Memory B cell (primary cell): ENCODE data around the gene RNF213.
"Not testable (repeated sequence)": the region's sequence is repeated elsewhere in the genome, so short reads cannot be mapped to it uniquely, and the experiment has no call there.

Experiments
- ATAC-seq: fragments of 150-1000 bp; cut with Tn5 transposase; 2 replicates; pipeline ENCODE4 v1.10.0; 2021; ENCODE audit warnings: low read depth, mild to moderate bottlenecking, moderate library complexity
- DNase-seq, 2 donors: peaks; one replicate each; pipeline ENCODE4 v3.0.0; 2022; ENCODE audit warnings: low spot score in 2 of 2
- H3K27ac Mint-ChIP-seq: one replicate; pipeline ENCODE4 v1.8.0; 2022; ENCODE audit warnings: mild to moderate bottlenecking, moderate library complexity, mixed read lengths
- H3K27me3 Mint-ChIP-seq: one replicate; pipeline ENCODE4 v1.8.0; 2022; ENCODE audit warnings: mixed read lengths
- H3K36me3 Mint-ChIP-seq: one replicate; pipeline ENCODE4 v1.8.0; 2022; ENCODE audit warnings: mild to moderate bottlenecking, mixed read lengths
- H3K4me1 Mint-ChIP-seq: one replicate; pipeline ENCODE4 v1.8.0; 2022; ENCODE audit warnings: mixed read lengths
- H3K4me3 Mint-ChIP-seq: one replicate; pipeline ENCODE4 v1.8.0; 2022; ENCODE audit warnings: mild to moderate bottlenecking, moderate library complexity, mixed read lengths
- H3K9me3 Mint-ChIP-seq: one replicate; pipeline ENCODE4 v1.8.0; 2022; ENCODE audit warnings: mixed read lengths

RNF213 gene

DNA sequence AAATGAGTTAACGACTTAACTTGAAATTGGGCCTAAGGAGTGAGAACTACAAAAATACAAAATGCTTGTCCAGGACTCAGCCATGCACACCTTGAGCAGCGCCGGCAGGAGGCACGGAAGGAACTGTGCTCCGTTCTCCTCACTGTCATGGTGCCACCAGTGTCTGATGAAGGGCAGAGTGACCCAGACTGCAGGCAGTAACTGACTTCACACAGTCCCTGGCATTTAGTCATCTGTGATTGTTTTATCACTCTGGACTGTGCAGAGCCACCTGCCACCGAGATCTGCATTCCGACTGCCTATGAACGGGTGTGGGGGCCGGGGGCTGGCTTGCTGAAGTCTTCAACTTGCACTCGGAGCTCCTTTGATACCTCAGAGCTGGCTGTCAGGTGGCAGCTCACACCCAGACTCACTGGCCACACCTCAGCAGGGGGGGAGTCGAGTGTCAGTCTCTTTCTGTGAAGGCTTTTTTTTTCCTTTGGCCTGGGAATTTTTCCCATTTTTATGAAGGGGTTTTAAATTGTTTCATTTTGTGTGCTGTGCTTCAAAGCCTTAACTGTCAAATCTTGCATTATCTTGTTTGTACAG lies 134.1 kb downstream of the RNF213 start:
- H3K4me3 Mint-ChIP-seq: no peak overlapping the region
- H3K36me3 Mint-ChIP-seq: peaks cover 19% of the 10 kb centered on the region
- DNase-seq (no peak), ATAC-seq (no peak)
- H3K27me3 Mint-ChIP-seq: no peaks in the 10 kb centered on the region
- peaks cover 2% of the 10 kb centered on the region for H3K4me1 Mint-ChIP-seq
- no peak overlapping the region for H3K27ac Mint-ChIP-seq
- H3K9me3 Mint-ChIP-seq: no peaks in the 10 kb centered on the region

DNA sequence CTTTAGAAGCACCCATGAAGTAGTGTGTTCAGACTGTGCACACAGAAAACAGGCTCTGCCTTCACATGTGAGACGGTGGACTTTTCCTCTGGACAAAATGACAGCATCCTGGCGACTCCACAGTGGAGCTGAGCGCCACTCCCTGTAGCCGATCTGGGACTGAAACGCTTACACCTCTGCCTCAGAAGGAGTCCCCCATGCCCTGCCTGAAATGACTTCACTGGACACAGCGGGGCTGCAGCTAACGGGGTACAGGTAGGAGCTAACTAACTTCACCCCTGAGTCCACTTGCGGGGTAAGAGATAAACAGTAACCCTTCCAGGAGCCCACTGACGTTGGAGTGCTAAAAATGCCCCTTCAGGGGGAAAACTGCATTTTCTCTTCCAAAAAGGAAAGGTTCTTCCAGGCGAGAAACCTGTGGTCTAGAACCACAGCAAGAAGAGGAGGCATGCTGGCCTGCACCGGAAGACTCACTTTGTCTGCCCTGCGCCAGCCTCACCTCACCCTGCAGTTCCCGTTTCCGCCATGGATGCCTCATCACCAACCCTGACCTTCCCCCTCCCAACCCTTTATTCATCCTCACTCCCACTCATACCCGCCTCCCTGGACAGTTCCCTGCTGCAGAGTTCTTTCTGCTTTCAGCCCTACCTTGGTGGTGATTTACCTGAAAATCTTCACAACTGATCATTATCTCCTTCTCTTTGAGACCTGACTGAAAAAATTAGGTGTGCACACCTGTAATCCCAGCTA lies 134.9 kb downstream of the RNF213 start:
- Mint-ChIP-seq H3K4me3 (no peak overlapping the region), H3K36me3 (peaks cover 14% of the 10 kb centered on the region), H3K9me3 (no peaks in the 10 kb centered on the region), H3K27ac (no peak overlapping the region), H3K27me3 (no peaks in the 10 kb centered on the region), H3K4me1 (peaks cover 4% of the 10 kb centered on the region)
- DNase-seq (no peak), ATAC-seq (no peak)

DNA sequence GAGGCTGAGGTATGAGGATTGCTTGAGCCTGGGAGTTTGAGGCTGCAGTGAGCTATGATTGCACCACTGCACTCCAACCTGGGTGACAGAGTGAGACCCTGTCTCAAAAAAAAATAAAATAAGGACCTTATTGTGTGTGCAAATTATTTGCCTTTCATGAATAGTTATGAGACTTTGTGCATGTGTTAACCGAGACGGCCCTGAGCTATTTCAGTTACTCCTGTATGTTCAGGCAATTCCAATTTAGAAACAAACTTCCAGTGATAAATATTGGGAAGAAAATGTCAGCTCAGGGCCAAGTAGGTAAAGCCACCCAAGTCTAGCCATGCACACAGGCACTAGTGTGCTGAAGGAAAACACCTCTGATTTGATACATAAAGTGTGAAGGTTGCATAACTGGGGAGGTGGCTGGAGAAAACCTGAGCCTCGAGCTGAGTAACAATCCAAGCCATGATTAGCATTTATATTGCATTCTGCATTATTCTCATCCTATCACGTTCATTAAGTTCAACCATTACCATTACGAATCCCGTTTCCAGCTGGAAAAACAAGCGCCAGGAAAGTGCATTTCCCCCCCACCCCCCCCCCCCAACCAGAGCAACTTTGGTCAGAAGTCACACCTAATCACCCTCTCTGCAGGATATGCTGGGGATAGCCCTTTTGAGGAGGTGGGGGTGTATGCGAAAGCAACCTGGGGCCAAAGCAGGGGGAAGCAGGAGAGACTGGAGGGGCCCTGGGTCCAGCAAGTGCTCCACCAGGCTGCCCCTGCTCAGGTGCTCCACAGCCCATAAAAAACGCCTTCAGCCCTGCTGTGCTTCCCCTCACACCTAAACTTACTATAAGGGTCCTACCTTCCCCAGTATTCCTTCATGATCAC lies 135.7 kb downstream of the RNF213 start:
- Mint-ChIP-seq H3K4me3 (no peak overlapping the region), H3K4me1 (peaks cover 4% of the 10 kb centered on the region), H3K9me3 (no peaks in the 10 kb centered on the region), H3K27me3 (no peaks in the 10 kb centered on the region), H3K36me3 (peaks cover 11% of the 10 kb centered on the region), H3K27ac (peak overlapping the region; percentile 48)
- DNase-seq (no peak), ATAC-seq (no peak)

DNA sequence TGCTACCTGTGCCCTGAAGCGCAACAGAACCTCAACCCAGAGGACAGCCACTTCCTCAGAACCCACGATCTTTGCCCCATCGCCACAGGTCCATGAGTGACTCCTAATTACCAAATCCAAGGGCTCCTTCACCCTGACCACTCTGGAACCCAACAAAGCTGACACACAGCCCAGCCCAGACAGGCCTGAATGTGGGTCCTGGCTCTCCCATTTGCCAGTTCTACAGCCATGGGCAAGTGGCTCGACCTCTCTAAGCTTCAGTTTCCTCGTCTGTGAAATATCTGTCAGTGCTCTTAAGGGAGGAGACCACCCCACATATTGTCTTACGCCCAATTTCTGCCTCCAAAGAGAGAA lies 136.4 kb downstream of the RNF213 start:
- DNase-seq (no peak), ATAC-seq (no peak)
- Mint-ChIP-seq H3K4me1 (peaks cover 4% of the 10 kb centered on the region), H3K27me3 (no peaks in the 10 kb centered on the region), H3K4me3 (no peak overlapping the region), H3K36me3 (peaks cover 8% of the 10 kb centered on the region), H3K9me3 (no peaks in the 10 kb centered on the region), H3K27ac (peak overlapping the region; percentile 48)

- H3K36me3 Mint-ChIP-seq: peaks cover 5% of the 10 kb centered on the region
- H3K27me3 Mint-ChIP-seq: no peaks in the 10 kb centered on the region
- peaks cover 4% of the 10 kb centered on the region for H3K4me1 Mint-ChIP-seq
- DNase-seq (no peak), ATAC-seq (no peak)
- no peak overlapping the region for H3K27ac Mint-ChIP-seq
- no peak overlapping the region for H3K4me3 Mint-ChIP-seq
- no peaks in the 10 kb centered on the region for H3K9me3 Mint-ChIP-seq
These were observed 137.0 kb downstream of the RNF213 start for GRCh38 chr17:80397686-80398085.

DNA sequence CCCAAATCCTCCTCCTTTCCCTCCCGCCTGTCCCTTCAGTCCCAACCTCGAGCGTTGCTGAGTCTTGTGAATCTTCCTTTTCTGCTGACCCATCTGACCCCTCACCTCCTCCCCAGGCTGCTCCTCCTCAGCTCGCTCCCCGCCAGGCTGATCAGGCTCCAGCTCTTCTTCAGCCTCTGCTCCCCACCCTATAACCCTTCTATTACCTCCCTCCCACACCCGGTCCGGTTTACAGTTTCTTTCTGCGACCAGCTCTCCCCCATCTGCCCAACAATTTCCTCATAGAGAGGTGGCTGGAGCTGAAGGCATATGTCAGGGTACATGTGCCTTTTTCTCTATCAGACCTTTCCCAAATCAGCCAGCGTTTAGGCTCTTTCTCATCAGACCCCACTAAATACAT lies 140.4 kb downstream of the RNF213 start:
- H3K9me3 Mint-ChIP-seq, H3K27ac Mint-ChIP-seq, H3K4me3 Mint-ChIP-seq, H3K27me3 Mint-ChIP-seq, DNase-seq, ATAC-seq, H3K36me3 Mint-ChIP-seq, H3K4me1 Mint-ChIP-seq: not testable (repeated sequence)

DNA sequence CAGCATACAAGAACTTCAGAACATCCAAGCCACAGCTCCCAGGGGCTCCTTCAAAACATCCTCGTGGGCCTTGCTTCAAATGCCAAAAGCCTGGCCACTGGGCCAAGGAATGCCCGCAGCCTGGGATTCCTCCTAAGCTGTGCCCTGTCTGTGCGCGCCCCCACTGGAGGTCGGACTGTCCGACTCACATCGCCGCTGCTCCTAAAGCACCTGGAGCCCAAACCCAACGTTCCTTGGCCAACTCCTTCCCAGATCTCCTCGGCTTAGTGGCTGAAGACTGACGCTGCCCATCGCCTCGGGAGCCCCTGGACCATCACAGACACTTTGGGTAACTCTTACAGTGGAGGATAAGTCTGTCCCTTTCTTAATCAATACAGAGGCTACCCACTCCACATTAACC lies 141.4 kb downstream of the RNF213 start:
- H3K36me3 Mint-ChIP-seq, H3K27ac Mint-ChIP-seq, H3K4me1 Mint-ChIP-seq, H3K4me3 Mint-ChIP-seq, DNase-seq, H3K9me3 Mint-ChIP-seq, H3K27me3 Mint-ChIP-seq, ATAC-seq: not testable (repeated sequence)

- H3K4me3 Mint-ChIP-seq: no peak overlapping the region
- ATAC-seq: no peak
- no peaks in the 10 kb centered on the region for H3K27me3 Mint-ChIP-seq
- peaks cover 4% of the 10 kb centered on the region for H3K4me1 Mint-ChIP-seq
- no peak overlapping the region for H3K27ac Mint-ChIP-seq
- DNase-seq: no peak
- no peaks in the 10 kb centered on the region for H3K36me3 Mint-ChIP-seq
- H3K9me3 Mint-ChIP-seq: no peaks in the 10 kb centered on the region
These were observed 142.3 kb downstream of the RNF213 start for GRCh38 chr17:80402959-80403358.

- Mint-ChIP-seq H3K27ac (no peak overlapping the region), H3K9me3 (no peaks in the 10 kb centered on the region), H3K4me1 (no peaks in the 10 kb centered on the region), H3K4me3 (no peak overlapping the region), H3K36me3 (no peaks in the 10 kb centered on the region), H3K27me3 (peaks cover 3% of the 10 kb centered on the region)
- no peak for DNase-seq
- ATAC-seq: no peak
These were observed 145.5 kb downstream of the RNF213 start for GRCh38 chr17:80406146-80406545.

- not testable (repeated sequence) for H3K27me3 Mint-ChIP-seq, H3K36me3 Mint-ChIP-seq, H3K4me3 Mint-ChIP-seq, H3K4me1 Mint-ChIP-seq, ATAC-seq, H3K27ac Mint-ChIP-seq, DNase-seq, H3K9me3 Mint-ChIP-seq
These were observed 147.3 kb downstream of the RNF213 start for GRCh38 chr17:80407917-80408316.

GRCh38 chr17:80408872-80409271 lies 148.2 kb downstream of the RNF213 start:
- Mint-ChIP-seq H3K4me1 (no peaks in the 10 kb centered on the region), H3K36me3 (no peaks in the 10 kb centered on the region), H3K4me3 (no peak overlapping the region), H3K27me3 (peaks cover 3% of the 10 kb centered on the region), H3K9me3 (no peaks in the 10 kb centered on the region), H3K27ac (no peak overlapping the region)
- DNase-seq (no peak), ATAC-seq (no peak)

GRCh38 chr17:80409626-80410025 lies 149.0 kb downstream of the RNF213 start:
- H3K27ac Mint-ChIP-seq: no peak overlapping the region
- peaks cover 5% of the 10 kb centered on the region for H3K27me3 Mint-ChIP-seq
- H3K36me3 Mint-ChIP-seq: no peaks in the 10 kb centered on the region
- H3K4me1 Mint-ChIP-seq: peaks cover 6% of the 10 kb centered on the region
- no peak for DNase-seq
- no peaks in the 10 kb centered on the region for H3K9me3 Mint-ChIP-seq
- no peak for ATAC-seq
- no peak overlapping the region for H3K4me3 Mint-ChIP-seq

GRCh38 chr17:80410441-80411087 lies 149.9 kb downstream of the RNF213 start:
- H3K4me1 Mint-ChIP-seq, H3K27ac Mint-ChIP-seq, ATAC-seq, H3K27me3 Mint-ChIP-seq, H3K9me3 Mint-ChIP-seq, H3K4me3 Mint-ChIP-seq, H3K36me3 Mint-ChIP-seq, DNase-seq: not testable (repeated sequence)
